ENCODE measurements around the gene BICDL1.

- TF ChIP-seq CTCF (conservative IDR thresholded peaks at IDR 0.05 in 1 of 2, IDR thresholded peaks at IDR 0.05 in 1 of 2; ENCODE audit: low read depth in 1 of 2, low read length in 2 of 2) (no peak), EZH2 (IDR thresholded peaks at IDR 0.05; ENCODE audit: low read length, missing control alignments) (no peak)
Measured at GRCh38 chr12:119990382-119990874, 1.4 kb downstream of the BICDL1 start.
